ENCODE measurements around the gene ARHGAP28.

Gene ARHGAP28

DNA sequence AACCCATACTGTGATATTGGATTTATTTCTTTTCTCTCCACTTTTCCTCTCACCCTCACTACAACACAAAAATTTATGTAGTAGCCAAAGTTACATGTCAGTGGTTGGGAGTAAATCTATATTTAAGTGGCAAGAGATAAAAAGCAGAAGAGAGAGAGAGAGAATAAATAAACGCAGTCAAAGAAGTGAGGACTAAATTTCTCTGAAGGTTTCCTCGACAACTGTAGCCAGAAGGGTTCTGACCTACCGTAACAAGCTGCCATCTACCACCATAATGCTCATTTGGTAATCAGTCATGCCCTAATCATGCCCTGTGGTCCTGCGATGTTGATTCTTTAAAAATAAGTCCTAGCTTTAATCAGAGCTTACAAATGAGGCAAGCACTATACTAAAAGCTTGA lies 9.1 kb downstream of the ARHGAP28 start:
- no peak for TF ChIP-seq CTCF (IDR thresholded peaks at IDR 0.05; ENCODE audit: poor library complexity, severe bottlenecking)
- Histone ChIP-seq H3K36me3 (ENCODE audit: low read depth) (no peaks in the 10 kb centered on the region), H3K4me3 (ENCODE audit: severe bottlenecking) (no peak overlapping the region), H3K27me3 (ENCODE audit: insufficient read depth, poor library complexity, severe bottlenecking) (no peaks in the 10 kb centered on the region), H3K27ac (ENCODE audit: poor library complexity, severe bottlenecking) (no peak overlapping the region), H3K9me3 (ENCODE audit: severe bottlenecking) (no peaks in the 10 kb centered on the region), H3K4me1 (ENCODE audit: insufficient read depth, poor library complexity, severe bottlenecking) (peaks cover 9% of the 10 kb centered on the region)
- DNase-seq (ENCODE audit: low spot score) (no peak), ATAC-seq (ENCODE audit: low read depth) (no peak)

- Histone ChIP-seq H3K27ac (ENCODE audit: poor library complexity, severe bottlenecking) (no peak overlapping the region), H3K27me3 (ENCODE audit: insufficient read depth, poor library complexity, severe bottlenecking) (no peaks in the 10 kb centered on the region), H3K9me3 (ENCODE audit: severe bottlenecking) (no peaks in the 10 kb centered on the region), H3K4me1 (ENCODE audit: insufficient read depth, poor library complexity, severe bottlenecking) (peaks cover 10% of the 10 kb centered on the region), H3K4me3 (ENCODE audit: severe bottlenecking) (no peak overlapping the region), H3K36me3 (ENCODE audit: low read depth) (no peaks in the 10 kb centered on the region)
- no peak for TF ChIP-seq CTCF (IDR thresholded peaks at IDR 0.05; ENCODE audit: poor library complexity, severe bottlenecking)
- ATAC-seq (ENCODE audit: low read depth) = peak; percentile 100
- no peak for DNase-seq (ENCODE audit: low spot score)
Observed at GRCh38 chr18:6741232-6741663, 11.7 kb downstream of the ARHGAP28 start.

DNA sequence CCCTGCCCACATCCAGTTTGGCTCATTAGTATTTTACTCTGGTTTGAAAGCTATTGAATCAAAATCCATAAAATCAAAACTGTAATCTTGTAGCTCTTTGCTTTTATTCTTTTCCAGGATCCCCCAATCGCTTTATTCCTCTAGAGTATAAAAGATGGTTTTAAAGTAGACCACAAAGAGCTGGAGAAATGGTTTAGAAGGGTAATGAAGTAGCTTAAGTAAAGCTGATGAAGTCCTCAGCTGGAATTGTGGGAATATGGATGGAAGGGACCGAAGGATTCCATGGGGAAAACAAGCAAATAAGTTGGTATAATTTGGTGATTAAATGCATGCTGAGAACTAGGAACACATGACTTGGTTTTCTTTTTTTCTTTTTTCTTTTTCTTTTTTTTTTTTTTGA lies 12.3 kb downstream of the ARHGAP28 start:
- no peak for TF ChIP-seq CTCF (IDR thresholded peaks at IDR 0.05; ENCODE audit: poor library complexity, severe bottlenecking)
- Histone ChIP-seq H3K4me3 (ENCODE audit: severe bottlenecking) (no peak overlapping the region), H3K4me1 (ENCODE audit: insufficient read depth, poor library complexity, severe bottlenecking) (peaks cover 15% of the 10 kb centered on the region), H3K9me3 (ENCODE audit: severe bottlenecking) (no peaks in the 10 kb centered on the region), H3K27me3 (ENCODE audit: insufficient read depth, poor library complexity, severe bottlenecking) (no peaks in the 10 kb centered on the region), H3K27ac (ENCODE audit: poor library complexity, severe bottlenecking) (no peak overlapping the region), H3K36me3 (ENCODE audit: low read depth) (no peaks in the 10 kb centered on the region)
- ATAC-seq (ENCODE audit: low read depth) (no peak), DNase-seq (ENCODE audit: low spot score) (no peak)

DNA sequence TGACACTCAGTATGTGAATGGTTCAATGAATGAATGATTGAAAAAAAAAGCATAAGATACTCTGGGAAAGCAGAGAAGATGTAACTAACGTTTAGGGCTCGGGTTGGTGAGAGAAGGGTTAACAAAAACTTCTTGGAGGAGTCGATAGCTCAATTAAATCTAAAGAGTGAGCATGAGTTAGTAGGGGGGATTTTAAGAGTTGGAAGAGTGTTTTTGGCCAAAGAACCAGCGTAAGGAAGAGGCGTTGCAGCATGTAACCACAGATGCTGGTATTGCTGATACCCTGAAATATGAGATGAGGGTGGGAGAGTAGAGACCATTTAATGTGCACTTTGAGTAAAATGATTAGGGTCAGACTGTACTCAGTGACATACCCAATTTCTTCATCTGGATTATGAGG lies 14.5 kb downstream of the ARHGAP28 start:
- peaks cover 12% of the 10 kb centered on the region for H3K4me1 ChIP-seq (ENCODE audit: insufficient read depth, poor library complexity, severe bottlenecking)
- no peaks in the 10 kb centered on the region for H3K9me3 ChIP-seq (ENCODE audit: severe bottlenecking)
- no peak overlapping the region for H3K4me3 ChIP-seq (ENCODE audit: severe bottlenecking)
- no peak for DNase-seq (ENCODE audit: low spot score)
- H3K27me3 ChIP-seq (ENCODE audit: insufficient read depth, poor library complexity, severe bottlenecking) = no peaks in the 10 kb centered on the region
- no peak overlapping the region for H3K27ac ChIP-seq (ENCODE audit: poor library complexity, severe bottlenecking)
- H3K36me3 ChIP-seq (ENCODE audit: low read depth) = no peaks in the 10 kb centered on the region
- no peak for TF ChIP-seq CTCF (IDR thresholded peaks at IDR 0.05; ENCODE audit: poor library complexity, severe bottlenecking)
- no peak for ATAC-seq (ENCODE audit: low read depth)

DNA sequence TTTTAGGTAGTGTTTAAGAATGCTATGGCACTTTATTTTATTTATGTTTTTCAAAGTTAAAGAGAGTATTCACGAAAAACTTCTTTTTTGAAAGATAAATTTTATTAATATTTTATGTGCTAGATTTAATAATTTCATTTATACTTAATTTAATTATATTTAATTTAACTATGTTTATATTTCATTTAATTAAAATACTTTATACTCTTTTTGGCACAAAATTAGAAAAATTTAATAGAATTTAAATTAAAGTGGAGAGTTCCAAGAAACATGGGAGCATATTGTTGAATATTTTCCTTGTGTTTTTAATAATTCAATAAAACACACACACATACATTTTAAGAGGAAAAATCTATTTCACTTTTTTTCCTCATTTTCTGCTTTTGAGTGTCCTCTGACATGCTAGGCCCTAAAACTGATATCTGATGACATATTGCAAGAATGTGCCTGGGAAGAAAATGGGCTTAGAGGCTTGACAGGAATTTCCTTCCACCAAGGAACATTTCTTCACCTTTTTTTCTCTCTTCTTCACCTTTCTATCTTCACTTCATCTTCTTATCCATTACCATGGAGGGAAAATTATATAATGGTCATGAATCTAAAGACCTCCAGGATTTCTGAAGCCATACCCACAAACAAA lies 15.4 kb downstream of the ARHGAP28 start:
- peaks cover 12% of the 10 kb centered on the region for H3K4me1 ChIP-seq (ENCODE audit: insufficient read depth, poor library complexity, severe bottlenecking)
- TF ChIP-seq CTCF (IDR thresholded peaks at IDR 0.05; ENCODE audit: poor library complexity, severe bottlenecking) = no peak

More for the DNA sequence above, 15.4 kb downstream of the ARHGAP28 start:
- Histone ChIP-seq H3K36me3 (ENCODE audit: low read depth) (no peaks in the 10 kb centered on the region), H3K27ac (ENCODE audit: poor library complexity, severe bottlenecking) (no peak overlapping the region), H3K4me3 (ENCODE audit: severe bottlenecking) (no peak overlapping the region), H3K9me3 (ENCODE audit: severe bottlenecking) (peaks cover 3% of the 10 kb centered on the region), H3K27me3 (ENCODE audit: insufficient read depth, poor library complexity, severe bottlenecking) (no peaks in the 10 kb centered on the region)
- no peak for DNase-seq (ENCODE audit: low spot score)
- ATAC-seq (ENCODE audit: low read depth) = no peak

Data from RWPE2 (cell line).